Psoas muscle (tissue), 8 donors: ENCODE data around the gene SH2B3. TPM values are rescaled to one million over a fixed set of nuclear protein-coding genes. Genes with fewer than 3 reads are reported as not detected.
"Not testable (repeated sequence)": the region's sequence is repeated elsewhere in the genome, so short reads cannot be mapped to it uniquely, and the experiment has no call there.

ENCODE experiments used
- ATAC-seq, 4 donors: fragments of 200-7000 bp; cut with Tn5 transposase; one replicate each; pipeline ENCODE4 v1.9.1; 2020; ENCODE audit warnings: moderate library complexity in 3 of 4, mild to moderate bottlenecking in 2 of 4
- DNase-seq, 2 donors: peaks; one replicate each; pipeline ENCODE4 v3.0.0-alpha.2; 2020
- H3K27ac ChIP-seq: fragments of 200-600 bp; one replicate; pipeline ENCODE4 v1.8.0; 2022
- H3K27me3 ChIP-seq, 3 donors: fragments of 200-600 bp in 1 of 3; one replicate each; pipeline versions ENCODE4 v1.6.1 to v1.8.0; 2013 to 2022; ENCODE audit warnings: low read length in 2 of 3, mild to moderate bottlenecking in 2 of 3, moderate library complexity in 1 of 3; ENCODE audit not compliant: insufficient read depth in 3 of 3
- H3K36me3 ChIP-seq, 2 donors: fragments of 200-600 bp in 1 of 2; one replicate each; pipeline versions ENCODE4 v1.6.1 to v1.8.0; 2013 to 2022; ENCODE audit warnings: low read depth in 1 of 2, mild to moderate bottlenecking in 1 of 2, moderate library complexity in 1 of 2; ENCODE audit not compliant: insufficient read depth in 1 of 2
- H3K4me1 ChIP-seq: fragments of 200-600 bp; one replicate; pipeline ENCODE4 v1.8.0; 2022
- H3K4me3 ChIP-seq: fragments of 200-600 bp; one replicate; pipeline ENCODE4 v1.8.0; 2022; ENCODE audit warnings: mild to moderate bottlenecking
- H3K9me3 ChIP-seq: fragments of 200-600 bp; one replicate; pipeline ENCODE4 v1.8.0; 2022
- WGBS, 3 donors: extraction: QIAGEN DNeasy Blood & Tissue Kit; methylation state at CpG; one replicate each; pipeline versions ENCODE4 v1.1.6 to v1.1.7; 2013; 5-methylcytosine and 5-hydroxymethylcytosine counted together
- intact Hi-C, 2 donors: fragments of 100-400 bp; cut with DNase I; formaldehyde crosslinking; loops; one replicate each; pipeline versions ENCODE4 v1.11.0 to v1.14.2; 2022
- polyA plus RNA-seq, 3 donors: library from polyadenylated mRNA; stranded (reverse); fragments of 200-250 nt; gene quantifications; one replicate each; pipeline ENCODE4 v1.2.3, GENCODE V29; 2013
- total RNA-seq, 4 donors: library from RNA; stranded (reverse); fragmentation: NEBNext Ultra II Directional in 2 of 4; extraction: Animal tissue kit (Norgen Biotek cat#: 25700) in 2 of 4; gene quantifications; one replicate each; pipeline versions ENCODE4 v1.2.1 to v1.2.4, GENCODE V29; 2021 to 2023
- TF ChIP-seq, protein P1 (sequence below): fragments of 200-600 bp; IDR thresholded peaks from one replicate; pipeline ENCODE4 v1.8.0; 2022; ENCODE audit warnings: antibody characterized with exemption
- donor health status: healthy with polysubstance abuse.
- donor health status: DM: no; HTN: no; CAD: no; lungs with moderate emphysema.
- donor health status: Bipolar disorder and iron deficiency.
- donor health status: healthy.
- donor health status: DM: yes; HTN: yes; CAD: no.
- donor health status: DM: no; HTN: no; CAD: no.
- donor health status: DM: no; HTN: no; CAD: no.
- donor health status: DM: yes; HTN: yes; CAD: no.

SH2B3 gene
- total and polyA plus RNA-seq, 7 donors, result 4.4 to 25.0 (median 11.9) TPM

DNA sequence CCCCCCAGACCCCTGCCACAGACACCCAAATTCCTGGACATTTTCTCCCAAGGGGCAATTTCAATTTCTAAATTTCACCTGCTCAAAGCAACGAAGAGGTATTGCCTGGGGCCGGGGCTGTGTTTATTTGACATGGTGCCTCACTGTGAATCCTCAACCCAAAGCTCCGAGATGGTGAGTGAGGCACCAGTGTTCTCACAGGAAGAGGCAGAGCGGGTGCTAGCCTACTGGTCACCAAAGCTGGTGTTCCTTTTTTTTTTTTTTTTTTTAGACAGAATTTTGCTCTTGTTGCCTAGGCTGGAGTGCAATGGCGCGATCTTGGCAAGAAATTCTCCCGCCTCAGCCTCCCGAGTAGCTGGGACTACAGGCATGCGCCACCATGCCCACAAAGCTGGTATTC lies 14.8 kb upstream of the SH2B3 start:
- H3K4me1 ChIP-seq, result no peaks in the 10 kb centered on the region
- ATAC-seq, result no peak
- intact Hi-C loops, result loop anchor here (10.0 kb wide), 2 partner anchors 134 to 284 kb away; no protein-coding TSS in a partner anchor

GRCh38 chr12:111393700-111394300 lies 11.9 kb upstream of the SH2B3 start:
- no peaks in the 10 kb centered on the region for H3K27me3 ChIP-seq
- peak; percentile 44 to 64 for DNase-seq
- no peak overlapping the region for H3K4me3 ChIP-seq
- H3K9me3 ChIP-seq, result no peaks in the 10 kb centered on the region
- WGBS, 3 donors, result 73 to 86% (median 80%) methylated on average over 8 of the region's 8 CpGs
- TF ChIP-seq, protein P1, sequence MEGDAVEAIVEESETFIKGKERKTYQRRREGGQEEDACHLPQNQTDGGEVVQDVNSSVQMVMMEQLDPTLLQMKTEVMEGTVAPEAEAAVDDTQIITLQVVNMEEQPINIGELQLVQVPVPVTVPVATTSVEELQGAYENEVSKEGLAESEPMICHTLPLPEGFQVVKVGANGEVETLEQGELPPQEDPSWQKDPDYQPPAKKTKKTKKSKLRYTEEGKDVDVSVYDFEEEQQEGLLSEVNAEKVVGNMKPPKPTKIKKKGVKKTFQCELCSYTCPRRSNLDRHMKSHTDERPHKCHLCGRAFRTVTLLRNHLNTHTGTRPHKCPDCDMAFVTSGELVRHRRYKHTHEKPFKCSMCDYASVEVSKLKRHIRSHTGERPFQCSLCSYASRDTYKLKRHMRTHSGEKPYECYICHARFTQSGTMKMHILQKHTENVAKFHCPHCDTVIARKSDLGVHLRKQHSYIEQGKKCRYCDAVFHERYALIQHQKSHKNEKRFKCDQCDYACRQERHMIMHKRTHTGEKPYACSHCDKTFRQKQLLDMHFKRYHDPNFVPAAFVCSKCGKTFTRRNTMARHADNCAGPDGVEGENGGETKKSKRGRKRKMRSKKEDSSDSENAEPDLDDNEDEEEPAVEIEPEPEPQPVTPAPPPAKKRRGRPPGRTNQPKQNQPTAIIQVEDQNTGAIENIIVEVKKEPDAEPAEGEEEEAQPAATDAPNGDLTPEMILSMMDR, result no peak
- no peak for ATAC-seq
- H3K4me1 ChIP-seq, result peaks cover 6% of the 10 kb centered on the region
- intact Hi-C loops, result loop anchor here (10.0 kb wide), 2 partner anchors 131 to 281 kb away; no protein-coding TSS in a partner anchor
- no peak overlapping the region for H3K27ac ChIP-seq
- no peaks in the 10 kb centered on the region for H3K36me3 ChIP-seq

More for the DNA sequence above, 14.8 kb upstream of the SH2B3 start:
- Histone ChIP-seq H3K36me3 (no peaks in the 10 kb centered on the region), H3K27me3 (no peaks in the 10 kb centered on the region), H3K27ac (no peak overlapping the region), H3K9me3 (no peaks in the 10 kb centered on the region), H3K4me3 (no peak overlapping the region)
- TF ChIP-seq, protein P1, result no peak
- no peak for DNase-seq
- WGBS, 3 donors, result 82 to 85% (median 82%) methylated on average over 9 of the region's 9 CpGs

GRCh38 chr12:111394480-111394879 lies 11.2 kb upstream of the SH2B3 start:
- no peak for DNase-seq
- Histone ChIP-seq H3K4me1 (peaks cover 6% of the 10 kb centered on the region), H3K9me3 (no peaks in the 10 kb centered on the region)

GRCh38 chr12:111395336-111396187 lies 10.2 kb upstream of the SH2B3 start:
- no peak for DNase-seq
- no peaks in the 10 kb centered on the region for H3K9me3 ChIP-seq
- peaks cover 6% of the 10 kb centered on the region for H3K4me1 ChIP-seq
- ATAC-seq, result no peak
- no peak overlapping the region for H3K27ac ChIP-seq
- TF ChIP-seq, protein P1, result no peak
- H3K27me3 ChIP-seq, result no peaks in the 10 kb centered on the region
- no peaks in the 10 kb centered on the region for H3K36me3 ChIP-seq
- 85 to 86% (median 85%) methylated on average over 8 of the region's 8 CpGs for WGBS, 3 donors
- no peak overlapping the region for H3K4me3 ChIP-seq
- intact Hi-C loops, result loop anchor here (2.0 to 10.0 kb wide), 4 partner anchors 55 to 279 kb away; no protein-coding TSS in a partner anchor

More at GRCh38 chr12:111394480-111394879, 11.2 kb upstream of the SH2B3 start:
- Histone ChIP-seq H3K36me3 (no peaks in the 10 kb centered on the region), H3K27me3 (no peaks in the 10 kb centered on the region), H3K4me3 (no peak overlapping the region), H3K27ac (no peak overlapping the region)
- ATAC-seq, result no peak
- intact Hi-C loops, result loop anchor here (10.0 kb wide), 2 partner anchors 130 to 280 kb away; no protein-coding TSS in a partner anchor
- 78 to 85% (median 83%) methylated on average over 7 to 8 of the region's 8 CpGs for WGBS, 3 donors
- TF ChIP-seq, protein P1, result no peak

DNA sequence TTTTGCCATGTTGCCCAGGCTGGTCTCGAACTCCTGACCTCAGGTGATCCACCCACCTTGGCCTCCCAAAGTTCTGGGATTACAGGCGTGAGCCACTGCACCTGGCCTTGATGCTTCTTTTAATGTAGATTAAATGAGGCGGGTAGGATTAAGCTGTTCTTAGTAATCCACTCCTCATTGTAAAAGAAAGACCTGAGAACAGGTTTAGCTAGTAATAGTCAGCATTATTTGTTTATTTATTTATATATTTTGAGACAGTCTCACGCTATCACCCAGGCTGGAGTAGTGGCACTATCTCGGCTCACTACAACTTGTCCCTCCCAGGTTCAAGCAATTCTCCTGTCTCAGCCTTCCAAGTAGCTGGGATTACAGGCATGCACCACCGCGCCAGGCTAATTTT lies 9.5 kb upstream of the SH2B3 start:
- H3K27ac ChIP-seq, result peak overlapping the region; percentile 63
- DNase-seq, ATAC-seq, H3K4me1 ChIP-seq, H3K9me3 ChIP-seq, H3K4me3 ChIP-seq, H3K36me3 ChIP-seq, H3K27me3 ChIP-seq: not testable (repeated sequence)
- 90 to 94% (median 91%) methylated on average over 7 of the region's 7 CpGs for WGBS, 3 donors
- intact Hi-C loops, result loop anchor here (2.0 to 10.0 kb wide), 4 partner anchors 55 to 279 kb away; no protein-coding TSS in a partner anchor
